ENCODE data around the gene C6orf47.
"Not testable (repeated sequence)": the region's sequence is repeated elsewhere in the genome, so short reads cannot be mapped to it uniquely, and the experiment has no call there.

C6orf47 gene

DNA sequence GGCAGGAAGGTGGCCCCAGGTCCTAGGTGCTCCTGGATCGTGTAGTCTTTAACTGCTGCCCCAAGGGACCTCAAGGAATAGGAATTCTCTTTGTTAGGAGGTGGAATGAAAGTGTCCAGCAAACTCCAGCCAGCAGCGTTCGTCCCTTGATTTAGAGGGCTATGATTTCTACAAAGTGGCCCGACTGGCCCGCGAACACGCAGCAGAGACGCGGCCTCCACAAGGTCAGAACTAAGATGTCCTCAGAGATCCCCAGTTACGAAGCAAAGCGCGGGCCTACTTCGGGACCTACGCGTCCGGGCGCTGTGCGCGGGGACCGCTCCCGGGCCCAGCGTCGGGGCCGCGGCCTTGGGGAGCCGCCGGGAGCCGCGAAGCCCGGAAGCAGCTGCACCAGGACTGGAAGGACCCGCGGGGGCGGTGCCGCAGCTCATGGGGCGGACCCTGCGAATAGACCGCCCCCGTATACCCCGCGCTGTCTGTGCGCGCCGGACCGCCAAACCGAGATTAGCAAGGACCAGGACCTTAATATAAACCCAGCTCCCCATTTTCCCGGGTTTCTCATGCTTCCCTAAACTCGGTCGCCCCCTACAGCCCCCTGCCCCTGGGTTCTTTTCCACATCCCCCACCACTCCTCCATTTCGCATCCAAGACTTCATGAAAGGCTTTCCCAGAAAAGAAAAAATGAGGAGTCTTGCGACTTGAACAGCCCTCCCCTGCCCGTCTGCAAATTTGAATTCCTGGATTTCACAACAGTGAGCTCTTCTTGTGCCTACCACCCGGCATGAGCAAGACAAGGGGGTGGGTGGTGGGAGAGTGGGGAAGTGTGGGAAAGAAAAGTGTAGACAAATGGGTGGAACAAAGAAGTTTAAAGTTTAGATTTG is at the start of gene C6orf47:
Gene C6orf47, minus strand, starts transcription at position 398 of the 881 bp plus-strand sequence. CDS start 831 bp downstream, outside the sequence.
- H3K9me3 ChIP-seq (ENCODE audit: low read length), result no peaks in the 10 kb centered on the region
- no peaks in the 10 kb centered on the region for H3K27me3 ChIP-seq (ENCODE audit: insufficient read depth, low read length)
- H3K36me3 ChIP-seq (ENCODE audit: insufficient read depth, low read length), result peaks cover 42% of the 10 kb centered on the region
- H2AFZ ChIP-seq (ENCODE audit: low read depth, low read length), result peak within 1 kb of the TSS; percentile 62
- peaks cover 40% of the 10 kb centered on the region for H3K4me1 ChIP-seq (ENCODE audit: insufficient read depth, low read length)
- H3K4me3 ChIP-seq (ENCODE audit: low read length), result peak within 1 kb of the TSS; percentile 98

- not testable (repeated sequence) for H3K9me3 ChIP-seq (ENCODE audit: low read length)
Observed at GRCh38 chr6:31709157-31709556, 48.6 kb upstream of the C6orf47 start.

GRCh38 chr6:31708224-31708623 is 47.6 kb upstream of the C6orf47 start:
- H3K9me3 ChIP-seq (ENCODE audit: low read length), result no peaks in the 10 kb centered on the region
- H3K27me3 ChIP-seq (ENCODE audit: insufficient read depth, low read length), result no peaks in the 10 kb centered on the region
- H2AFZ ChIP-seq (ENCODE audit: low read depth, low read length), result no peak overlapping the region
- H3K4me3 ChIP-seq (ENCODE audit: low read length), result no peak overlapping the region
- no peaks in the 10 kb centered on the region for H3K36me3 ChIP-seq (ENCODE audit: insufficient read depth, low read length)
- H3K4me1 ChIP-seq (ENCODE audit: insufficient read depth, low read length), result peaks cover 1% of the 10 kb centered on the region

More at GRCh38 chr6:31709157-31709556, 48.6 kb upstream of the C6orf47 start:
- not testable (repeated sequence) for H3K36me3 ChIP-seq (ENCODE audit: insufficient read depth, low read length); H2AFZ ChIP-seq (ENCODE audit: low read depth, low read length); H3K4me3 ChIP-seq (ENCODE audit: low read length); H3K27me3 ChIP-seq (ENCODE audit: insufficient read depth, low read length)
- peaks cover 10% of the 10 kb centered on the region for H3K4me1 ChIP-seq (ENCODE audit: insufficient read depth, low read length)

GRCh38 chr6:31707701-31708100 is 47.1 kb upstream of the C6orf47 start:
- Histone ChIP-seq H3K27me3 (ENCODE audit: insufficient read depth, low read length) (no peaks in the 10 kb centered on the region), H3K36me3 (ENCODE audit: insufficient read depth, low read length) (no peaks in the 10 kb centered on the region), H3K4me3 (ENCODE audit: low read length) (no peak overlapping the region), H3K4me1 (ENCODE audit: insufficient read depth, low read length) (no peaks in the 10 kb centered on the region), H2AFZ (ENCODE audit: low read depth, low read length) (no peak overlapping the region), H3K9me3 (ENCODE audit: low read length) (no peaks in the 10 kb centered on the region)

DNA sequence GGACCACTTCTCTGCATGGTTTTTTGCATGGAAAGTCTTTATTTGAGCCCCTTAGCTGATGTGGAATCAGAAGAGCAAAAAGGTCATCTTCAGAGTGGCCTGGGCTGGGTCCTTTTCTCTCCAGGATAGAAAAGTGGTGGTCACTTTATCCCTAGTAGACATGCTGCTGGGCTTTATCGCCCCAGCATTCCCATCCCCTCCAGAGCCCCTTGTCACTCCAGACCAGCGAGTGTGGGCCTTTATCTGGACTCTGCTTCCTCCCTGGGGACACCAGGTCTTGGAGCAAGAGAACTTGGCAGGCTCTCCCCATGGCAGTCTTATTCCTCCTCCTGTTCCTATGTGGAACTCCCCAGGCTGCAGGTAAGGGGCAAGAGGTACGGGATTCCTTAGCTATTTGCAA is 46.0 kb upstream of the C6orf47 start, which contains the start of gene LY6G6F:
Gene LY6G6F, plus strand, starts transcription at position 268 of the 400 bp plus-strand sequence. Its CDS starts 41 bp downstream, at position 309.
- Histone ChIP-seq H3K36me3 (ENCODE audit: insufficient read depth, low read length) (no peaks in the 10 kb centered on the region), H3K27me3 (ENCODE audit: insufficient read depth, low read length) (no peaks in the 10 kb centered on the region), H3K4me1 (ENCODE audit: insufficient read depth, low read length) (peaks cover 7% of the 10 kb centered on the region), H3K4me3 (ENCODE audit: low read length) (no peak within 1 kb of the TSS), H2AFZ (ENCODE audit: low read depth, low read length) (no peak within 1 kb of the TSS), H3K9me3 (ENCODE audit: low read length) (no peaks in the 10 kb centered on the region)

- no peak overlapping the region for H3K4me3 ChIP-seq (ENCODE audit: low read length)
- no peak overlapping the region for H2AFZ ChIP-seq (ENCODE audit: low read depth, low read length)
- H3K4me1 ChIP-seq (ENCODE audit: insufficient read depth, low read length), result peaks cover 9% of the 10 kb centered on the region
- peaks cover 3% of the 10 kb centered on the region for H3K36me3 ChIP-seq (ENCODE audit: insufficient read depth, low read length)
- H3K27me3 ChIP-seq (ENCODE audit: insufficient read depth, low read length), result no peaks in the 10 kb centered on the region
- H3K9me3 ChIP-seq (ENCODE audit: low read length), result no peaks in the 10 kb centered on the region
Observed at GRCh38 chr6:31705931-31706330, 45.4 kb upstream of the C6orf47 start.

DNA sequence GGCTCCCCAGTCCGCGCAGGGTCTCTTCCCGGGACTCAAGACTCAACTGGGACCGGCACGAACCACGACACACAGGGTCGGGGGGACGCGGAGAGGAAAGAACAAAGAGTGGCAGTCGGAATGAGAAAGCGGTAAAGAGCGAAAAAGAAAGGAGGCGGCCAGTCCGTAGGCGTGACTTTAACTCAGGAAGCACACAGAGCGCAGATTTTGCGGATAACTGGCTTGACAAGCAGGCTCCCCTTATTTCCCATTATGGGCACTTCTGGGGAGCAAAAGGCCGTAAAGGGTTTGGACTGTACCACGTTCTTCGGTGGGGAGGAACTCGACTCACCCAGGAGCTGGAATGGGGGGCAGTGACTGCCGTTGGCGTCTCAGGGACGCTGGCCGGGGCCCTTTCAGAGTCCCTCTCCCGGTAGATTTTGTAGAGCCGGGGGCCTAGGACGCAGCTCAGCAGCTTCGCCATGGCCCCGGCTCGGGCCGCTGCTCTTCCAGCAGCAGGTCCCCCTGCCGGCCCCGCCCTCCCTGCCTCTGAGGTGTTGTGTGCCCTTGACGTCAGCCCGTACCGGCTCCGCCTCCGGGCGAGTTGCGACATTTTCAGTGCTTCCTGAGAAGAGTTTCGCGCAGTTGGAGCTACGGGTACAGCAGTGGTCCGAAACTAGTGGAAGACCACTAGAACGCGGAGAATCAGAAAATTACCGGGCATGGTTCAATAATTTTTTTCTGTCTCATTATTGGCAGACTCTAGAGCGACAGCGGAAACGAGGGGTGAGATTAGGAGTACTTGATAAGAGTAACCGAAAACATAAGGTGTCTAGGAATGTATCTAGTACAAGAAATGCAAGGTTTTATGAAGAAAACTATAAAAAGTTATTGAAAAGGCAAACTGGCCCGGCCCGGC is 42.5 kb upstream of the C6orf47 start, which contains the start of gene ABHD16A:
Gene ABHD16A, minus strand, starts transcription at position 506 of the 898 bp plus-strand sequence. Its CDS starts 43 bp downstream, at position 463.
- peak within 1 kb of the TSS; percentile 87 for H2AFZ ChIP-seq (ENCODE audit: low read depth, low read length)
- H3K4me3 ChIP-seq (ENCODE audit: low read length), result peak within 1 kb of the TSS; percentile 93
- no peaks in the 10 kb centered on the region for H3K9me3 ChIP-seq (ENCODE audit: low read length)
- H3K4me1 ChIP-seq (ENCODE audit: insufficient read depth, low read length), result peaks cover 9% of the 10 kb centered on the region
- peaks cover 15% of the 10 kb centered on the region for H3K36me3 ChIP-seq (ENCODE audit: insufficient read depth, low read length)
- no peaks in the 10 kb centered on the region for H3K27me3 ChIP-seq (ENCODE audit: insufficient read depth, low read length)

DNA sequence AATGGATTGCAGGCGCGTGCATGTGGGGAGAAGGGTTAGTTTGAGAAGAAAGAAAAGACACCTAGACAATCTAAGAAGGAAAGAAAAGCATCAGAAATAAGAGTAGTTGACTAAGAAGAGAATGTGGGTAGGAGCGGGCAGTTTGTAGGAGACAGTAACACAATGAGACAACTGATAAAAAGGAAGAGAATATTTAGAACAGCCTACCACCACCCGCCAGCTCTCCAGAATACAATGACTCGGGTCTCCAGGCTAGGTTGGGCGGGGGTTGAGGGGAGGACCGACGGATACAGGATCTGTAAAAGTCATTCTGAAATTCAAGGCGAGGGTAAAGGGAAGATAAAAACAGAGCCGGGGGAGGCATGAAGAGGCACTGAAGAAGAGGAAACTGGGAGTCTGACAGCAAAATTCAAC is 41.8 kb upstream of the C6orf47 start:
- peaks cover 9% of the 10 kb centered on the region for H3K4me1 ChIP-seq (ENCODE audit: insufficient read depth, low read length)
- H3K9me3 ChIP-seq (ENCODE audit: low read length), result no peaks in the 10 kb centered on the region
- H3K27me3 ChIP-seq (ENCODE audit: insufficient read depth, low read length), result no peaks in the 10 kb centered on the region
- H2AFZ ChIP-seq (ENCODE audit: low read depth, low read length), result peak overlapping the region; percentile 87
- peaks cover 22% of the 10 kb centered on the region for H3K36me3 ChIP-seq (ENCODE audit: insufficient read depth, low read length)
- peak overlapping the region; percentile 93 for H3K4me3 ChIP-seq (ENCODE audit: low read length)

GRCh38 chr6:31701666-31702404 is 41.3 kb upstream of the C6orf47 start:
- Histone ChIP-seq H2AFZ (ENCODE audit: low read depth, low read length) (no peak overlapping the region), H3K4me1 (ENCODE audit: insufficient read depth, low read length) (peaks cover 9% of the 10 kb centered on the region), H3K4me3 (ENCODE audit: low read length) (peak overlapping the region; percentile 93), H3K27me3 (ENCODE audit: insufficient read depth, low read length) (no peaks in the 10 kb centered on the region), H3K36me3 (ENCODE audit: insufficient read depth, low read length) (peaks cover 26% of the 10 kb centered on the region), H3K9me3 (ENCODE audit: low read length) (no peaks in the 10 kb centered on the region)

- Histone ChIP-seq H3K9me3 (ENCODE audit: low read length) (no peaks in the 10 kb centered on the region), H2AFZ (ENCODE audit: low read depth, low read length) (no peak overlapping the region), H3K36me3 (ENCODE audit: insufficient read depth, low read length) (peaks cover 32% of the 10 kb centered on the region), H3K4me3 (ENCODE audit: low read length) (no peak overlapping the region), H3K27me3 (ENCODE audit: insufficient read depth, low read length) (no peaks in the 10 kb centered on the region), H3K4me1 (ENCODE audit: insufficient read depth, low read length) (peaks cover 9% of the 10 kb centered on the region)
Observed at GRCh38 chr6:31700740-31701401, 40.3 kb upstream of the C6orf47 start.

- Histone ChIP-seq H3K4me1 (ENCODE audit: insufficient read depth, low read length) (peaks cover 9% of the 10 kb centered on the region), H2AFZ (ENCODE audit: low read depth, low read length) (no peak overlapping the region), H3K9me3 (ENCODE audit: low read length) (no peaks in the 10 kb centered on the region), H3K27me3 (ENCODE audit: insufficient read depth, low read length) (no peaks in the 10 kb centered on the region), H3K4me3 (ENCODE audit: low read length) (no peak overlapping the region), H3K36me3 (ENCODE audit: insufficient read depth, low read length) (peaks cover 56% of the 10 kb centered on the region)
Observed at GRCh38 chr6:31697555-31697954, 37.0 kb upstream of the C6orf47 start.

GRCh38 chr6:31693535-31693934 is 33.0 kb upstream of the C6orf47 start:
- Histone ChIP-seq H3K4me1 (ENCODE audit: insufficient read depth, low read length) (no peaks in the 10 kb centered on the region), H2AFZ (ENCODE audit: low read depth, low read length) (no peak overlapping the region), H3K27me3 (ENCODE audit: insufficient read depth, low read length) (no peaks in the 10 kb centered on the region), H3K36me3 (ENCODE audit: insufficient read depth, low read length) (peaks cover 79% of the 10 kb centered on the region), H3K9me3 (ENCODE audit: low read length) (no peaks in the 10 kb centered on the region), H3K4me3 (ENCODE audit: low read length) (no peak overlapping the region)
